GM18498 (cell line): ENCODE results near the gene MTHFD1.

Experiments
- ATAC-seq: cut with Tn5 transposase; IDR thresholded peaks from one replicate; pipeline ENCODE4 v1.9.1; 2021; ENCODE audit warnings: mild to moderate bottlenecking, moderate library complexity; ENCODE audit not compliant: unreplicated experiment

Gene MTHFD1

GRCh38 chr14:64488590-64489099, 100.5 kb downstream of the MTHFD1 start:
- ATAC-seq, result no peak

- ATAC-seq, result no peak
Observed at GRCh38 chr14:64491637-64492036, 103.5 kb downstream of the MTHFD1 start.

- no peak for ATAC-seq
Observed at GRCh38 chr14:64493455-64493854, 105.3 kb downstream of the MTHFD1 start.

GRCh38 chr14:64495252-64495651, 107.1 kb downstream of the MTHFD1 start:
- ATAC-seq, result no peak

GRCh38 chr14:64496764-64497163, 108.6 kb downstream of the MTHFD1 start:
- ATAC-seq, result no peak

- ATAC-seq, result no peak
Observed at GRCh38 chr14:64500088-64500487, 111.9 kb downstream of the MTHFD1 start.

- ATAC-seq, result no peak
Observed at GRCh38 chr14:64501411-64502171, 113.4 kb downstream of the MTHFD1 start.

- ATAC-seq, result no peak
Observed at GRCh38 chr14:64502456-64502855, 114.3 kb downstream of the MTHFD1 start.

GRCh38 chr14:64502887-64503433, 114.8 kb downstream of the MTHFD1 start:
- no peak for ATAC-seq

GRCh38 chr14:64503434-64504309, 115.5 kb downstream of the MTHFD1 start, which contains the start of gene ZBTB25:
ZBTB25 (minus strand) TSS chr14:64503838; CDS start chr14:64490533, 13,305 bp downstream.
- ATAC-seq, result peak; percentile 68

- ATAC-seq, result peak; percentile 33
Observed at GRCh38 chr14:64504310-64504896, 116.2 kb downstream of the MTHFD1 start, which contains the start of gene ZBTB1. ZBTB1 (plus strand) TSS chr14:64504770; CDS start chr14:64521505, 16,735 bp downstream.

- peak; percentile 36 for ATAC-seq
Observed at GRCh38 chr14:64504897-64505794, 117.0 kb downstream of the MTHFD1 start.

GRCh38 chr14:64506721-64507120, 118.6 kb downstream of the MTHFD1 start:
- no peak for ATAC-seq

- ATAC-seq, result no peak
Observed at GRCh38 chr14:64507376-64508156, 119.4 kb downstream of the MTHFD1 start.

GRCh38 chr14:64508215-64508776, 120.1 kb downstream of the MTHFD1 start:
- no peak for ATAC-seq

GRCh38 chr14:64509036-64509435, 120.9 kb downstream of the MTHFD1 start:
- ATAC-seq, result no peak
